GM21717 (cell line): ENCODE results near the gene JPH4.
A peak's percentile ranks its signal among the peaks of the same experiment; 100 is the strongest.

Source experiments
- ATAC-seq: cut with Tn5 transposase; IDR thresholded peaks from one replicate; pipeline ENCODE4 v1.9.1; 2021; ENCODE audit warnings: mild to moderate bottlenecking, moderate library complexity; ENCODE audit not compliant: unreplicated experiment

The JPH4 gene

DNA sequence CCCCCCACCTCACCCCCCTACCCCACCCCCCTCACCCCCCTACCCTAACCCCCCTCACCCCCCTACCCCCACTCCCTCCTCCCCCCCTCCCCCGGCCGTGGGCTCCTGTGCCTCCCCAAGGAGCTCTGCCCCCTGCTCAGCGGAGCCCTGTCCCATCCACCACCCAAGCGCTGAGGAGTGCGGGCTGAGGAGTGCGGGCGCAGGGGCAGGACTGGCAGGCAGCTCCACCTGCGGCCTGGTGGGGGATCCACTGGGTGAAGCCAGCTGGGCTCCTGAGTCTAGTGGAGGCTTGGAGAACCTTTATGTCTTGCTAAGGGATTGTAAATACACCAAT is 2.3 kb upstream of the JPH4 start:
- no peak for ATAC-seq

DNA sequence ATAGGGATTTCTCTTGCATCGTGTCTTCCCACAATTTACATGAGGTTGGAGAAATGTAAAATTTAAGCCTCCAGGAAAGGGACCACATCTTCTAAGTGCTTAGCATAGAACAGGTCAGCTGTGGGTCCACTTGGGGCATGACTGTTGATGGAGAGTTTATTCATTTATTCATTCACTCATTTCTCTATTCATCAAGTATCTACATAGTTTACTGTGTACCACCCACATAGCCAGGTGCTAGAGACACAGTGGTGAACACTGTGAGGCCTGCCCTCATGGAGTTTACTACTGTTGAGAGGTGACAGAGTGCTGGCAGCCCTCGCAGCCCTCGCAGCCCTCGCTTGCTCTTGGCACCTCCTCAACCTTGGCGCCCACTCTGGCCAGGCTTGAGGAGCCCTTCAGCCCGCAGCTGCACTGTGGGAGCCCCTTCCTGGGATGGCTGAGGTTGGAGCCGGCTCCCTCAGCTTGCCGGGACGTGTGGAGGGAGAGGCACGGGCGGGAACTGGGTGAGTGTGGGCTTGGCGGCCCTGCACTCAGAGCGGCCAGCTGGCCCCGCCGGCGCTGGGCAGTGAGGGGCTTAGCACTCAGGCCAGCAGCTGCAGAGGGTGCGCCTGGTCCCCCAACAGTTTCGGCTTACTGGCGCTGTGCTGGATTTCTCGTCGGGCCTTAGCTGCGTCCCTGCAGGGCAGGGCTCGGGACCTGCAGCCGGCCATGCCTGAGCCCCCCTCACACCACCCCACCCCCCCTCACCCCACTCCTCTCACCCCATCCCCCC is 1.7 kb upstream of the JPH4 start:
- no peak for ATAC-seq

DNA sequence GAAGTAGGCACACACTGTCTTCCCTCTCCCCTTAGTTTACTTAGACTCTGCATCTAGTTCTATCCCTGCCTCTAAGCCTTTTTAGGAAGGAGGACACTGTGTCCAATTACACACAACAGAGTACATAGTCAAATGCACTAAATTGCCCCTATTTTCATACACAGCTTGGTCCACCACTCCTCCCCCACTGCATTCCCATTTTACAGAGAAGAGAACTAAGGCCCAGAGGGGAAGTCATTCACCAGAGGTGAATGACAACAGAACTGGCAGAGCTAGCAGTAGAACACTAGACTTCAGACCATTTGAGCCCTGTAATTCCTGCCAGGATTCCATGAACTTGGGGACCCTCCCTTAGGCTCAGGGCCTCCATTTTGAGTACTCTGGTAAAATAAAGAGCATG is 1.1 kb upstream of the JPH4 start:
- ATAC-seq: no peak

DNA sequence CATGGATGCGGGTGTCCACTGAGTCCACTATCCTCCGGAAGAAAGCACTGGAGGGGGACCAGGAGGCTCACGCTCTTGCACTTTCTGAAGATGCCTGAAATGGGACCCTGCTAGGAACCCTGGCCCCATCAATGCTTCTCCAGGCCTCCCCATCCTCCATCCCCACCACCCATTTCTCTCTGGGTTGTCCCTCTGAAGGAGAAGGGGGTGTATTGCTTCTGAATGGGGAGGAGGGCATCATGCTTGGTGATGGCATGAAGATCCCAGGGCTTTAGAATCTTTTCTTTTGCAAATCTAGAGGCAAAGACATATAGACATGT is 681 bp upstream of the JPH4 start:
- no peak for ATAC-seq

DNA sequence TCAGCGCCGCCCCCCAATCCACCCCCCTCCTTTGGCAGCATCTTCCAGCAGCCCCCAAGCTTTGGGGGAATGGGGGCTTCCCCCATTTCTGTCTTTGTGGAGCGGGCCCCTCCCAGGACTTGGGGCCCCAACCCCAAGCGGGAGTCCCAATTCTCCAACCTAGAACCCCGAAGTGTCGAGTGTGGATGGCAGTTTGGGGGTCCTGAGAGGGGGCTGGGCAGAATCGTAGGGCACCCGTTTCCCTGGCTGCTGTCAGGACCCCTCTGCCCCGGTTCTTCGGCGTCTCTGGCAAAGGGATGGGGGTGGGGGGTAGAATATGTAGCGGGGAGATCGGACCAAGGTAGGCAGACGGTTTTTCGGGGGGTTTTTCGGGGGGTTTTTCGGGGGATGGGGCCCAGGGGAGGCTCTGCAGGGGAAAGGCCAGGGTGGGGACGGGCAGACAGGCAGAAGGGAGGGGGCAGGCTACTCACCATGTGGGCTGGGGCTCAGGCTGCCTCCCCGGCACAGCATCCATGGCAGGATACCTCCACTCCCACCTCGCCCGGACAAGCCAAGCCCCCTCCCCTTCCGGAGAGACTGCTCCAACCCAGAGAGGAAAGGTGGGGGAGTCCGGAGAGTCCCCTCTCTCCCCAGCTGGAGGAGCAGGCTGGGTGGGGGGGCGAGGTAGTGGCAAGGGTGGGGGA is 739 bp downstream of the JPH4 start:
- ATAC-seq: no peak

DNA sequence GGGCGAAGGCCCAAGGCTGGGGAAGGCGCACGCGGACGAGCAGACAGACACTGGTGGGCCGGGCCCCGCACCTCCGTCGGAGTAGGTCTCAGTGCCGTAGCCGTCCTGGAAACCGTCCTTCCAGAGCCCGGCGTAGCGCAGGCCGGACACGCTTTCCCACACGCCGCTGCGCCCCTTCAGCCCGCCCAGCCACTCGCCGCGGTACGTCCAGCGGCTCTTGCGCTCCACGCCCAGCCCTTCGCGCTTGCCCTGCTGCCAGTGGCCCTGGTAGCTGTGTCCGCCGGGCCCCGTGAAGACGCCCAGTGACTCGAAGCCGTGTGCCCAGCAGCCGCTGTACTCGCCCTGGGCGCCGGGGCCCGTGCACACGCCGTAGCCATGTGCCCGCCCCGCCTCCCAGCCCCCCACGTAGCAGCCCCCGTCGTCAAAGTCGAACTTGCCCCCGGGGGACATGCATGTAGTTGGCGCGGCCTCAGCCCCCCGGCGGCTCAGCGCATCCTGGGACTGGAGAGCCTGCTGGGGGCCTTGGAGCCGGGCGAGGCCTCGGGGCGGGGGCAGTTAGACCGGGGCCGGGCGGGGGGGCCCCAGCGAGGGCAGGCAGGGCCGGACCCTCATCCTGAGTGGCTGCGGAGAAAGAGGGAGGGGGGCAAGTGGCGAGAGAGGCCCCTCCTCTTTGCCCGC is 1.4 kb downstream of the JPH4 start:
- no peak for ATAC-seq

DNA sequence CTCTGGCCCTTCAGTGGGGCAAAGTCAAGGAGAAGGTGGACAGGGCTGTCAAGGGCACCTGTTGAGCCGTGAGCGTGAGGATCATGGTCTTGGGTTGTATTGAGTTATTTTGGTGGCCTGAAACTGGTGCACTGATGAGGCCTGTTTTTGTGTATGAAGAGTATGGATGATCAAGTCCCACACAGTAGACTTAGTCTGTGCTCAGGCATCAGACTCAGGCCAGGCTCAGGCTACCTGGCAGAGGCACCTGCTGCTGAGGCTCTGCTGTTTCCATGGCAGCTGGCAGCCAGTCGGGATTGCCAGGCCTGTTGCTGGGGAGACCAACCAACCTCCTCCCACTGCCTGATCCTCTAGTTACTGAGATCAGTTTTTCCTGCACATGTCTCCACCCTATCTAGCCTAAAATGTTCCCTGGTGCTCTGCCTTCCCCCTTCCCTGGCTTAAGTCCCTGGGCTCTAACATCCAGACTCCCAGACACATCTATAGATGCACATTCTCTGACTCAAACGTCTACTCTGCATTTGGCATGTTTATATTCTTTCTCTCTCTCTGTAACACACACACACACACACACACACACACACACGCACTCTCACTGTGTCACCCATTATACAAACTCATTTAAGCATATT is 5.1 kb downstream of the JPH4 start:
- ATAC-seq: no peak

DNA sequence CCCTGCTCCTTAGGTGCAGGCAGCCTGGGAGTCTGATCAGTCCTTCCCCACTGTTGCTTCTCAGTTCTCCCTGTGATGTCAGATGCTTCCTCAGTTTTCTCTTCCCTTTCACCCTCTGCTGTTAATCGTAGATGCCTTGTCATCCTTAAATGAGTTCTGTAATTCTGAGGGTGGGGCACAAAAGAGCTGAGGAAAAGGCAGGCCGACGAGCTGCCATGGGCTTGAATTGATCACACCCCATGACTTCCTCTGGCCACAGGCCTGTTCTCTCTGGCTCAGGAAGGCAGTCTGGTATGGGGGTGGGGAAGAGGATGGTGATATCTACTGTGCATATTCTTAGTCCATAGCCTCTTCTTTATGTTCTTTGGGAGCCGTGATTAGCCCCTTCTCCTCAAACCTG is 5.8 kb downstream of the JPH4 start:
- ATAC-seq: no peak

DNA sequence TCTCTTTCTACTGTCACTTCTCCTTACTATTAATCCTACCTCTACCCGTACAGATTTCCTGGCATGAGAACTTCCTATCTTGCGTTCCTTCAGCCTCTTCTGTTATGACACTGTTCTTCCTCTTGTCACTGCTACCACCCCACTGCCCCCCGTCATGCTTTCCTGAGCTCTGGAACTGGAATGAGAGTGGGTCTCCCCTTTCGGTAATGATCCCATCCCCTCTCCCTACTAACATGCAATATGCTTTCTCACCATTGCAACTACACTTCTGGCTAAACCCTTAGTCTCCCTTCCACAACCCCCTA is 6.1 kb downstream of the JPH4 start:
- ATAC-seq: no peak

DNA sequence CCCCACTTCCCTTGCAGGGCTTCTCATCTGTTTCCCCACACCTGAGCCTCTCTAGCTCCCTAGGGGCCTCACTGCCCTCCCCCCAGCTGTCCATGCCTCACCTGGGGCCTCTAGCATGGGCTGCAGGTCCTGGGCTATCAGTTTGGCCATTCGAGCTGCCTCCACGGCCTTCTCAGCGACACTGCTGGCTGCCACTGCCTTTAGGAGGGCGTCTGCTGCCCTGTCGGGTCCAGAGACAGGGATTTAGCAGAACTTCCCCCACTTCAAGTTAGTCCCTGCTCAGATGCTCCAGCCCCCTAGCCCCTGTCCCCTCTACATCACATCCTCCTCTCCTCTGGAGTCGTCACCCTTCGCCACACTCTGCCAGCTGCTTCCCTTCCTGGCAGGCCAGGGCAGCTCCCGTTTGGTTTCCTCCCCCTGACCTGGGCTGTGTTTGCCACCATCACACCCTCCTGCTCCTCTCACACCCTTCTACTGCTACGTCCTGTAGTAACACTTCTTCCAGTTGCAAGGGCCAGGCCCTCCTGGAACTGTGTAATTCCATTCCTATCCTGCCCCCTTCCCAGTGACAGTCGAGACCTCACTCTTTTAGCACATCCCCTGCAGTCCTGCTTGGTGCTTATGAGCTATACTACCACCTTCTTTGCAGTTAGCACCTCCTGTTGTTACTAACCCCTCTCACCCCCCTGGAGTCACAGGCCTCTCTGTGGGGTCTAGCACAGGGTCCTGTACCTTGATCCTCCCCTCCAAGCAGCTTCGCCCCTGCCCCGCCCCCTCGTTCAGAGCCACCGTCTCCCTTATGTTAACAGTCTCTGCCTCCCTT is 6.7 kb downstream of the JPH4 start:
- ATAC-seq: no peak

DNA sequence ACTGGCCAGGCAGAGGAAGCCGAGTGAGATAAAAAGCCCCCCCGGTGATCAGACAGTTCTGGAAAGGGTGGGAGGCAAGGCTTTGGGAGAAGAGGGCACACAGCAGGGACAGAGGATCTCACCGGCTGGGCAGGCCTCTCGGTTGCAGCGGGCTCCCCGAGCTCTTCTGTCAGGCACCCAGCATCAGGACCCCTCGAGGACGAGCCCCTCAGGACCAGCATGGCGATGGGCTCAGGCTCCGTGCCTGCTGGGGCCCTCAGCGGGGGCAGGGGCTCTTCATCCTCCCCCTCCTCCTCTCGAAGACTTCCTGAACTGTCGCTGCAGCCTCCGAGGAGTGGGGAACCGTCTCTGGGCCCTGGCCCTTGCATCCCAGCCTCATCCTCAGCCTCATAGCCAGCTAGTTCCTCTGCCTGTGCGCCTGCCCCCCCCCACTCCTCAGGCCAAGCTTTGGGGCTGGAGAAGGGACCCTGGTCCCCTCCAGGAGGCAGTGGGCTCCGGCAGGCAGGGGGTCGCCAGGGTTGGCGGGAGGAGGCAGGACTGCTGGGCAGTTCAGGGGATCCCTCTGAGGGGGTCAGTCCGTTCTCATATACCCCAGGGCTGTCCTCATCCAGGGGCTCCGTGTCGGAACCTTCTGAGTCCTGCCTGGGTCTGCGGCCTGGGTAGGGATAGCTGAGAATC is 7.6 kb downstream of the JPH4 start:
- ATAC-seq: no peak

DNA sequence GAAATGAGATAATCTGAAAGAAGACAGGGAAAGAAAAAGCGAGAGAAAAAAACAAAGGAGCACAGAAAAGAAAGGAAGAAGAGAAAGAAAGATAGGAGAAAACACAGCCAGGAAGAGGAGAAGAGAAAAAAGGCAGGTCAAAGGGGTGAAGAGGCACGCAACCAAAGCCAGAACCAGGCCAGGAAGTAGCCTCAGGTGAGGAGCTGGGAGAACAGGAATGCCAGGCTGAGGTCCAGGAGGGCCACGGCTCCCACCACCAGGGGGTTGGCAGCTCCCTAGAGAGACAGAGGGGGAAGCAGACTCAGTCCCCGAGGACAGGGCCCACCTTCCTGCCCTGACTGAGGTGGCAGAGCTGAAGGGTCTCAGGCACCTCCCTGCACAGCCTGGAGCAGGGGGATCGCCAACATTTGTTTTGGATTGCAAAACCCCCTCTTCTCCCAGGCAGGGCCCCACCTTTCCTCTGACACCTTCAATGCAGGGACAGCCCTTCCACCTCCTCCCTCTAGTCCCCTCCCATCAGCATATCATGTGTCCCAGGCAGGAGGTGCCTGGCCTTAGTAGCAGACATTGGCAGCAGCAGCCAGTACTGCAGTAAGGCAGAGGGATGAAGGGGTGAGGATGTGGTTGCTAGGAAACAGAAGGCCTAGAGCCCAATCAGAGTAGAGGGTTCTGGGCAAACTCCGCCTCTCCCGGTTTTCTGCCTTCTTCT is 9.0 kb downstream of the JPH4 start:
- no peak for ATAC-seq

DNA sequence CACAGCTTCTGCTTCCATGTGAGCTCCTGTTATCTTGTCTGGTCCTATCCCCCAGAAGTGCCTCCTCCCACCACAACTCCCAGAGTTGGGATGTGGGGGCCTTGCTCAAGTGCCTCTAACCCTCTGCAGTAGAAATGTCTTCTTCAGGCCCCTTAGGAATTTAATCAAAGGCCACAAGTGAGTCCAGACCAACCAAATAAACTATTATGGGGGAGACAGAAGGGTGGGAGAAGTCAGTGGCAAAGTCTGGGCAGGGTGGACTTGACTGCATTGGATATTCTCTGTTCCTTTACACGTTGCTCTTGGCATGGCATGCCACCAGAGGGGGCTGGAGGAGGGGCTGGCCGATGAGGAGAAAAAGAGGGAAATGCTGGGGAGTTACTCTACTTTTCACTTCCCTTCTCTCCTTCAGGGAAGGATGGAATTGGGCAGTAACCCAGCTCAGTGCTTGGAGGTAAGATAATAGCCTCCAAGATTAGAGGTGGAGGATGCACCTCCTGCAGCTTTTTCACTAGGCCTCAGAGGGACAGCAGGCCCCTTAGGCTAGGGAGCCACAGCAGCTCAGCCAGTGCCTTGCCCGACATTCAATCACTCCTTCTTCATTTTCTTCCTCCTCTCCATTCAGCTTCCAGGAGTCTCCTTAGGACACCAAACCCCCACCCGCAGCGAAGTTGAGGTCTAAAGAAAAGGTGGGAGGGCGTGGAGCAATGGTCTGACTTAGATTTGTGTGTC is 9.8 kb downstream of the JPH4 start:
- no peak for ATAC-seq

DNA sequence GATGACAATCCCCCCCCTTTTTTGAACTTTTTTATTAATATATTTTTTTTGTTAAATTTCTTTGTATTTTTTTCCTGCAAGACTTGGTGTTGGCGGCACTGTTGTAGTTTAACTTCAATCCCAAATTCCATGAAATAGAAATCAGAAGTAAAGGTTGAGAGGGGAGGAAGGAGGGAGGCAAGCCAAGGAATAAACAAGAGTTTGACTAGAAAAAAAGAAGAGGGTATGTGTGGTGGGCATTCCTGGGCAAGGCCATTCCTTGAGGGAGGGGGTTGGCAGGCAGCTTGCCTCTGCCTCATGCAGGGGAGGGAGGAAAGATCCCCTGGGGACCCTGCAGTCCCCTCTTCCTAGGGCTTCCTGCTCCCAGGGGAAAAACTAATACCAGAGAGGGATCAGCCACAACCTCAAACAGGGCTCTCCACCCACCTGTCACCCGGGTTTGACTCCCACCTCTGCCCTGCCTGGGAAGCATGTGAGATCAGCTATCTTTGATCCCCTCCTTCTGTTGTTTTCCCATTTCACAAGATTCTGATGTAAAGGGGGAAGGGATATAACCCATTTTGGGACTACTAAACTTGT is 10.5 kb downstream of the JPH4 start:
- no peak for ATAC-seq

DNA sequence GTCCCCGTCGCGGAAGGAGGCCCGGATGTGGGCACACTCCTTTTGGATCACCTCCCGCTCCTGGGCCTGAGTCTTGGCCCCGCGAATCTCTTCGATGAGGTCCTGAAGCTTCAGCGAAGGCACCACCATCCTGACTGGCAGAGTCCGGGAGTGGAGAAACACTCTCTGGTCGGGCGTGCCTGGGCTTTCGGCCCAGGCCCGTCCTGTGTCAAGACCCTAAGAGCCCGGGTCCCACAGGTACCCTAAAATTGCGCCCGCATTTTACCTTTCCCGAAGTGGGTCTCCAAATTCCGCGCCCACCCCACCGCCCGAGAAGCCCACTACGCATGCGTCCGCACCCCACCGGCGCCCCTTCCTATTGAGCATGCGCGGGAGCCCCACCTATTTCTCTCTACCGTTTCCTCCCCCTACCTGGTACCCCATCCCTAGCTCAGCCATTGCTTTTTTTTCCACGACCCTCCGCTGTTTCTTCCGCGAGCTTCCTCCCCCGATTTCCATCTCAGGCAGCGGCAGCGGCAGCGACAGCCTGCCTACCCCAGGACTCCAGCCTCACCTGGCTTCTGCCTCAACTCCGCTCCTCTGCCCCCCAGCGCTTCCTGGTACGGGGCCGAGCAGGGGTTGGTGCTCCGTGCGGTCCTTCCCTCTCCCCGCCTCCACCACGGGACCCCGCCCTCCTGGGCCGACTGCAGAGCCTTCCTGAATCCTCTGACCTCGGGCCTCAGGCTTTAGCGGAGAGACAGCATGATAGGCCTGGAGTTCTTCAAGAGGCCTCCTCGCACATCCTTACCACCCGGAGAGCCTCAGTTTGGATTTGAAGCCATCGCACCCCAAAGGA is 11.2 kb downstream of the JPH4 start, which contains the start of gene AP1G2:
Gene AP1G2 (minus strand): TSS at position 606 of the 835 bp plus-strand sequence. CDS start 477 bp downstream, at position 129.
- peak; percentile 71 for ATAC-seq

DNA sequence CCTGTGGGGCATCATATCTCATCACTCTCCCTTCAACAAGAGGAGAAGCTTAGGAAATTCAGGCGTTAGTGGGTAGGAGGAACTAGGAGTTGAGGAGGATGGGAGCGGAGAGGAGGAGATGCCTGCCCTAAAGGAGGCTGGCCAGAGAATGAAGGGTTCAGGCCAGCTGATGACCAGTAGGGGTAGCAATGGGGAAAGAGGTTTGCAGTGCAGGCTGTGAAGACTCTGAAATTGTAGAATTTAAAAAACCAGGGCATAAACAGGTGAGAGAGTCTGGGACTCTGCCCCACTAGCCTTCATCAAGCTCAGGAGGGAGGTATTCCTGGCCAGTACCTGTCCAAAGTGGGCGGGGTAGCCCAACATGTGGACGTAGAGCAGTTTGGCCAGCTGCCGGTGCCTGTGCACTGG is 11.8 kb downstream of the JPH4 start:
- peak; percentile 10 for ATAC-seq

DNA sequence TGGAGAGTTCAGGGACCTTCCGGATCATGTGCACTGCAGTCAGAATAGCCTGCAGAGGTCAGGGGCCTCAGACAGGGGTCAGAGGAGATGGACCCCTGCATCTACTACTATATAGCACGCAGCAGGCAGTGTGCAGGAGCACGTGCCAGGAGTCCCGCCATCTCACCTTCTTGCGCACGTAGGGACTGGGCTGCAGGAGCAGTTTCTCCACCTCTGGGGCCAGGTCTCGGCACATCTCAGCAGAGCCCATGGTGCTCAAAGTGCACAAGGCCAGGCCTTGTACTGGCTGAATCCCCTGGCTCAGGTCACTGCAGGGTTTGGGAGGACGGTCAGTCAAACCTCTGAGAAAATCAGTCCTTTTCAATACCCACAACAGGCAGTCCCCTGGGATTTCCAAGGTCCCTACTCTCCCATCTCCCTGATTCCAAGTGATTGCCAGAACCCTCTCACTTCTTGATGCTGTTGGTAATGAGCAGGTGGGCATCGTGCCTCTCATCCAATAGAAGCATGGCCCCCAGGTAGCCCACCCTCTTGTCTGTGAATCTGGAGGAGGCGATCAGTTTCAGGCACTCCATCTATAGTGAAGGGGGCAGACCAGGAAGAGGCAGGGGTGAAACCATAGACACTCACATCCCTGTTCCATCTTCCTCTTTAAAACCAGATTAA is 12.3 kb downstream of the JPH4 start:
- no peak for ATAC-seq
